OCI-LY3 (cell line): ENCODE data around the gene PGLYRP3.

Source experiments
- CTCF ChIP-seq: fragments of 200-600, 300-600 bp; sonication (generic); IDR thresholded peaks from 2 replicates; pipeline ENCODE4 v1.5.1; 2014; ENCODE audit warnings: antibody characterized with exemption, low read length, low read depth
- EZH2phosphoT487 ChIP-seq: fragments of 200-600 bp; shearing (Covaris generic); IDR thresholded peaks from 2 replicates; pipeline ENCODE4 v1.6.1; 2018; ENCODE audit warnings: antibody characterized with exemption, mixed run types, low read depth

GRCh38 chr1:153309441-153309840 lies 3.3 kb downstream of the PGLYRP3 start:
- TF ChIP-seq CTCF (no peak), EZH2phosphoT487 (no peak)
